MCF 10A (cell line): ENCODE data around the gene CHP2. TPM values are rescaled to one million over a fixed set of nuclear protein-coding genes. Genes with fewer than 3 reads are reported as not detected.

Source experiments
- BruUV-seq: library from RNA; stranded (reverse); fragments of 400-500 nt; replicated peaks from 2 replicates; lab custom pipeline; 2021; lab: Mats Ljungman, UMichigan
- CTCF ChIA-PET: fragments of 300-600 bp; sonication (Branson Sonifier 250); formaldehyde crosslinking; extraction: SDS; loops from one replicate; lab custom pipeline; 2021; ENCODE audit warnings: antibody characterized with exemption, inconsistent platforms; lab: Yijun Ruan, JAX
- POLR2A ChIA-PET: fragments of 300-600, 350-650 bp; sonication (Branson Sonifier 250); formaldehyde crosslinking; extraction: SDS; loops from one replicate; lab custom pipeline; 2020; ENCODE audit warnings: antibody characterized with exemption, inconsistent platforms; lab: Yijun Ruan, JAX
- DNase-seq: peaks from one replicate; pipeline ENCODE4 v3.0.0-alpha.2; 2018; ENCODE audit not compliant: unreplicated experiment
- H3K27ac Mint-ChIP-seq: one replicate; pipeline ENCODE4 v1.8.0; 2022; ENCODE audit warnings: mild to moderate bottlenecking, low read depth, mixed read lengths; ENCODE audit not compliant: unreplicated experiment
- H3K27me3 Mint-ChIP-seq: one replicate; pipeline ENCODE4 v1.8.0; 2022; ENCODE audit warnings: mixed read lengths; ENCODE audit not compliant: insufficient read depth, unreplicated experiment
- H3K36me3 Mint-ChIP-seq: one replicate; pipeline ENCODE4 v1.8.0; 2022; ENCODE audit warnings: mild to moderate bottlenecking, moderate library complexity, mixed read lengths; ENCODE audit not compliant: insufficient read depth, unreplicated experiment
- H3K4me1 Mint-ChIP-seq: one replicate; pipeline ENCODE4 v1.8.0; 2022; ENCODE audit warnings: mixed read lengths; ENCODE audit not compliant: insufficient read depth, unreplicated experiment
- H3K4me3 Mint-ChIP-seq: one replicate; pipeline ENCODE4 v1.8.0; 2022; ENCODE audit warnings: mild to moderate bottlenecking, moderate library complexity, mixed read lengths; ENCODE audit not compliant: unreplicated experiment
- H3K9me3 Mint-ChIP-seq: one replicate; pipeline ENCODE4 v1.8.0; 2022; ENCODE audit warnings: mixed read lengths; ENCODE audit not compliant: unreplicated experiment
- CTCF ChIP-seq: fragments of 200-600 bp; IDR thresholded peaks from one replicate; pipeline ENCODE4 v1.8.0; 2022; ENCODE audit warnings: antibody characterized with exemption, mild to moderate bottlenecking; ENCODE audit not compliant: unreplicated experiment
- intact Hi-C: fragments of 100-400 bp; cut with micrococcal nuclease; formaldehyde crosslinking; loops from 2 replicates; pipeline ENCODE4 v1.14.1; 2022
- total RNA-seq: library from RNA; stranded (reverse); gene quantifications from 2 replicates; pipeline ENCODE4 v1.2.3, GENCODE V29; 2022

Gene CHP2
- total RNA-seq, 1 experiment from 2014 or later: not detected

- CTCF ChIA-PET: interaction anchor here (0.6 kb wide), 1 partner anchor 43 kb away, joined by 3 read pairs; no protein-coding TSS in a partner anchor
- no peak for DNase-seq
- Mint-ChIP-seq H3K4me1 (peaks cover 11% of the 10 kb centered on the region), H3K9me3 (no peaks in the 10 kb centered on the region), H3K27me3 (no peaks in the 10 kb centered on the region), H3K4me3 (no peak overlapping the region), H3K27ac (no peak overlapping the region), H3K36me3 (no peaks in the 10 kb centered on the region)
- BruUV-seq: no TSS peak
- intact Hi-C loops: no loop called here
- no peak for TF ChIP-seq CTCF
- POLR2A ChIA-PET: no interaction called here
Measured at GRCh38 chr16:23773339-23773738, 18.5 kb downstream of the CHP2 start.

- Mint-ChIP-seq H3K4me1 (peaks cover 13% of the 10 kb centered on the region), H3K27ac (no peak overlapping the region), H3K4me3 (no peak overlapping the region), H3K36me3 (no peaks in the 10 kb centered on the region), H3K27me3 (peaks cover 3% of the 10 kb centered on the region), H3K9me3 (no peaks in the 10 kb centered on the region)
- ChIA-PET CTCF (interaction anchor here (0.8 kb wide), 1 partner anchor 23 kb away, joined by 5 read pairs; no protein-coding TSS in a partner anchor), POLR2A (interaction anchor here (0.6 to 1.6 kb wide), 2 partner anchors 11 to 636 kb away, joined by 3 to 6 read pairs; no protein-coding TSS in a partner anchor)
- no peak for TF ChIP-seq CTCF
- BruUV-seq: no TSS peak
- DNase-seq: no peak
- intact Hi-C loops: no loop called here
Measured at GRCh38 chr16:23781176-23781575, 26.4 kb downstream of the CHP2 start.

GRCh38 chr16:23784811-23785447, 30.1 kb downstream of the CHP2 start:
- Mint-ChIP-seq H3K9me3 (no peaks in the 10 kb centered on the region), H3K36me3 (no peaks in the 10 kb centered on the region), H3K27me3 (peaks cover 17% of the 10 kb centered on the region), H3K4me1 (peaks cover 13% of the 10 kb centered on the region), H3K4me3 (no peak overlapping the region), H3K27ac (no peak overlapping the region)
- ChIA-PET CTCF (interaction anchor here (3.7 kb wide), 1 partner anchor 16 kb away, joined by 13 read pairs; no protein-coding TSS in a partner anchor), POLR2A (interaction anchor here (0.6 to 1.4 kb wide), 3 partner anchors 17 to 95 kb away, joined by 3 to 7 read pairs (median 3); no protein-coding TSS in a partner anchor)
- DNase-seq: peak; percentile 47
- BruUV-seq: no TSS peak
- intact Hi-C loops: no loop called here
- TF ChIP-seq CTCF: no peak

GRCh38 chr16:23785842-23786241, 31.0 kb downstream of the CHP2 start:
- BruUV-seq: no TSS peak
- DNase-seq: no peak
- H3K9me3 Mint-ChIP-seq: no peaks in the 10 kb centered on the region
- H3K4me3 Mint-ChIP-seq: no peak overlapping the region
- no peak for TF ChIP-seq CTCF
- H3K4me1 Mint-ChIP-seq: peaks cover 7% of the 10 kb centered on the region
- no peak overlapping the region for H3K27ac Mint-ChIP-seq
- ChIA-PET CTCF (interaction anchor here (1.0 to 3.7 kb wide), 4 partner anchors 15 to 256 kb away, joined by 3 to 13 read pairs (median 4); no protein-coding TSS in a partner anchor), POLR2A (no interaction called here)
- no peaks in the 10 kb centered on the region for H3K36me3 Mint-ChIP-seq
- intact Hi-C loops: no loop called here
- H3K27me3 Mint-ChIP-seq: peaks cover 17% of the 10 kb centered on the region
